HL-60 (cell line): Measurements from ENCODE around the gene LSM4.

Experiments
- DNase-seq, 2 experiments: peaks; one replicate each; pipeline ENCODE4 v3.0.0-alpha.2; 2010 to 2020; ENCODE audit warnings: low read depth in 1 of 2, low spot score in 1 of 2
- H3K27ac ChIP-seq: fragments of 250-450 bp; sonication (Bioruptor Pico); replicated peaks from 2 replicates; pipeline ENCODE4 v1.5.1; 2020; ENCODE audit warnings: mild to moderate bottlenecking, moderate library complexity
- H3K27me3 ChIP-seq: fragments of 250-450 bp; sonication (Bioruptor Pico); 2 replicates; pipeline ENCODE4 v1.5.1; 2021; ENCODE audit warnings: mild to moderate bottlenecking, moderate library complexity; ENCODE audit not compliant: insufficient read depth, poor library complexity, severe bottlenecking
- H3K4me3 ChIP-seq: replicated peaks from 2 replicates; pipeline ENCODE4 v1.5.1; 2011; ENCODE audit warnings: mild to moderate bottlenecking, control low read depth, low read length; ENCODE audit not compliant: insufficient read depth
- CTCF ChIP-seq: IDR thresholded peaks from one replicate; pipeline ENCODE4 v1.5.1; 2011; ENCODE audit warnings: low read length, control low read depth, inconsistent platforms; ENCODE audit not compliant: insufficient read depth
- GABPA ChIP-seq: IDR thresholded peaks from 2 replicates; pipeline ENCODE4 v1.6.1; 2012; ENCODE audit warnings: low read depth
- POLR2AphosphoS5 ChIP-seq: IDR thresholded peaks from 2 replicates; pipeline ENCODE4 v1.6.1; 2012; ENCODE audit warnings: low read depth
- REST ChIP-seq: IDR thresholded peaks from 2 replicates; pipeline ENCODE4 v1.6.1; 2012; ENCODE audit warnings: low read depth; ENCODE audit not compliant: insufficient replicate concordance
- SPI1 ChIP-seq: IDR thresholded peaks from 2 replicates; pipeline ENCODE4 v1.6.1; 2012; ENCODE audit warnings: low read depth, mild to moderate bottlenecking, borderline replicate concordance

LSM4 gene

GRCh38 chr19:18289471-18290301 is 33.2 kb downstream of the LSM4 start:
- no peak overlapping the region for H3K4me3 ChIP-seq
- no peak for TF ChIP-seq GABPA
- DNase-seq, result no peak
- no peaks in the 10 kb centered on the region for H3K27me3 ChIP-seq
- peak overlapping the region; percentile 96 for H3K27ac ChIP-seq

- no peaks in the 10 kb centered on the region for H3K27me3 ChIP-seq
- DNase-seq, result no peak
- no peak overlapping the region for H3K4me3 ChIP-seq
- H3K27ac ChIP-seq, result no peak overlapping the region
- TF ChIP-seq GABPA (no peak), CTCF (no peak), SPI1 (no peak), REST (no peak)
These were observed 34.8 kb downstream of the LSM4 start for GRCh38 chr19:18287836-18288772.

GRCh38 chr19:18286973-18287635 is 35.8 kb downstream of the LSM4 start:
- H3K27ac ChIP-seq, result no peak overlapping the region
- no peak for TF ChIP-seq REST
- no peak for TF ChIP-seq SPI1
- no peak for TF ChIP-seq CTCF
- no peak for TF ChIP-seq POLR2AphosphoS5
- TF ChIP-seq GABPA, result no peak
- no peak for DNase-seq

More at GRCh38 chr19:18286973-18287635, 35.8 kb downstream of the LSM4 start:
- no peaks in the 10 kb centered on the region for H3K27me3 ChIP-seq
- no peak overlapping the region for H3K4me3 ChIP-seq
